Mesangial cell (primary cell): ENCODE data around the gene TTPAL. TPM values are rescaled to one million over a fixed set of nuclear protein-coding genes. Genes with fewer than 3 reads are reported as not detected.

ENCODE experiments used
- total RNA-seq: library from RNA; depleted of rRNA; stranded (reverse); fragments of >200 nt; gene quantifications from 2 replicates; pipeline ENCODE4 v1.2.3, GENCODE V29; 2015

The TTPAL gene, protein sequence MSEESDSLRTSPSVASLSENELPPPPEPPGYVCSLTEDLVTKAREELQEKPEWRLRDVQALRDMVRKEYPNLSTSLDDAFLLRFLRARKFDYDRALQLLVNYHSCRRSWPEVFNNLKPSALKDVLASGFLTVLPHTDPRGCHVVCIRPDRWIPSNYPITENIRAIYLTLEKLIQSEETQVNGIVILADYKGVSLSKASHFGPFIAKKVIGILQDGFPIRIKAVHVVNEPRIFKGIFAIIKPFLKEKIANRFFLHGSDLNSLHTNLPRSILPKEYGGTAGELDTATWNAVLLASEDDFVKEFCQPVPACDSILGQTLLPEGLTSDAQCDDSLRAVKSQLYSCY
- total RNA-seq = 7.0 and 12.1 TPM in 2 replicates

GRCh38 chr20:44475694-44476560 is at the start of gene TTPAL:
TTPAL (plus strand) TSS chr20:44475874; CDS start chr20:44480000, 4,126 bp downstream.

GRCh38 chr20:44521484-44522481 is 46.1 kb downstream of the TTPAL start, which contains the start of gene SERINC3:
SERINC3 (minus strand) TSS chr20:44522070; CDS start chr20:44521951, 119 bp downstream.

Other genes starting within 250 kb of the TTPAL start
- not detected in 2 replicates for gene GDAP1L1, start 228.6 kb upstream of the TTPAL start, total RNA-seq
- gene FITM2, start 164.7 kb upstream of the TTPAL start, total RNA-seq = 4.7 and 5.8 TPM in 2 replicates
- not detected in 2 replicates for gene R3HDML, start 138.8 kb upstream of the TTPAL start, total RNA-seq
- not detected in 2 replicates for gene HNF4A, start 120.2 kb upstream of the TTPAL start, total RNA-seq
- 64.5 and 98.0 TPM in 2 replicates for gene SERINC3, start 46.2 kb downstream of the TTPAL start, total RNA-seq
- 36.3 and 52.0 TPM in 2 replicates for gene PKIG, start 106.7 kb downstream of the TTPAL start, total RNA-seq
- 18.9 and 30.5 TPM in 2 replicates for gene ADA, start 175.8 kb downstream of the TTPAL start, total RNA-seq
- gene CCN5, start 239.5 kb downstream of the TTPAL start, total RNA-seq = 0.25 TPM in 1 of 2 replicates, not detected in the other